SK-N-SH (cell line): Measurements from ENCODE around the gene GNG3. TPM values are rescaled to one million over a fixed set of nuclear protein-coding genes. Genes with fewer than 3 reads are reported as not detected.
A peak's percentile ranks its signal among the peaks of the same experiment; 100 is the strongest.
"Not testable (repeated sequence)": the region's sequence is repeated elsewhere in the genome, so short reads cannot be mapped to it uniquely, and the experiment has no call there.

Experiments used
- CTCF ChIA-PET: fragments of 300-600, 350-600 bp; formaldehyde crosslinking; extraction: SDS; loops from one replicate; lab custom pipeline; 2021; lab: Yijun Ruan, JAX
- POLR2A ChIA-PET: fragments of 350-600 bp; sonication (Branson Sonifier 250); formaldehyde crosslinking; extraction: SDS; loops from one replicate; lab custom pipeline; 2020; ENCODE audit warnings: antibody characterized with exemption, inconsistent platforms; lab: Yijun Ruan, JAX
- DNase-seq: peaks from one replicate; pipeline ENCODE4 v3.0.0; 2012
- H2AFZ ChIP-seq: fragments of 200-600 bp; sonication (generic); 2 replicates; pipeline ENCODE4 v1.8.1; 2016; ENCODE audit warnings: antibody characterized with exemption, mild to moderate bottlenecking, low read depth
- H3F3A ChIP-seq: fragments of 200-600 bp; sonication (generic); replicated peaks from 2 replicates; pipeline ENCODE3; 2016; ENCODE audit warnings: antibody characterized with exemption, mild to moderate bottlenecking; ENCODE audit not compliant: insufficient read depth
- H3K27ac ChIP-seq, 2 experiments: fragments of 200-500 bp in 1 of 2; fragments of 200-600 bp in 1 of 2; sonication (Bioruptor generic) in 1 of 2; sonication (generic), shearing (Covaris generic) in 1 of 2; 2 replicates each; pipeline versions ENCODE4 v1.5.1 to v1.6.1; 2014 to 2016; ENCODE audit warnings: low read depth in 2 of 2, inconsistent platforms in 1 of 2, low read length in 1 of 2, mild to moderate bottlenecking in 1 of 2, mixed read lengths in 1 of 2
- H3K27me3 ChIP-seq: fragments of 200-600 bp; sonication (generic), shearing (Covaris generic); 2 replicates; pipeline ENCODE4 v1.6.1; 2016; ENCODE audit warnings: mixed run types; ENCODE audit not compliant: insufficient read depth
- H3K36me3 ChIP-seq, 2 experiments: fragments of 200-500 bp in 1 of 2; fragments of 200-600 bp in 1 of 2; sonication (Bioruptor generic) in 1 of 2; sonication (generic) in 1 of 2; replicated peaks in 1 of 2; 2 replicates each; pipeline versions ENCODE3 to v1.5.1; 2014 to 2016; ENCODE audit warnings: low read length in 1 of 2, mild to moderate bottlenecking in 1 of 2; ENCODE audit not compliant: insufficient read depth in 2 of 2, control insufficient read depth in 1 of 2
- H3K4me1 ChIP-seq, 2 experiments: fragments of 200-500 bp in 1 of 2; fragments of 200-600 bp in 1 of 2; sonication (Bioruptor generic) in 1 of 2; sonication (generic), shearing (Covaris generic) in 1 of 2; 2 replicates each; pipeline versions ENCODE4 v1.5.1 to v1.6.1; 2014 to 2016; ENCODE audit warnings: low read depth in 1 of 2, low read length in 1 of 2, mixed run types in 1 of 2; ENCODE audit not compliant: insufficient read depth in 2 of 2, control insufficient read depth in 1 of 2
- H3K4me2 ChIP-seq: fragments of 200-600 bp; sonication (generic), shearing (Covaris generic); 2 replicates; pipeline ENCODE4 v1.6.1; 2017; ENCODE audit warnings: mixed run types
- H3K4me3 ChIP-seq, 2 experiments: fragments of 200-500 bp in 1 of 2; fragments of 200-600 bp in 1 of 2; sonication (Bioruptor generic) in 1 of 2; sonication (generic), shearing (Covaris generic) in 1 of 2; 2 replicates each; pipeline versions ENCODE4 v1.5.1 to v1.8.1; 2014 to 2016; ENCODE audit warnings: low read depth in 2 of 2, inconsistent platforms in 1 of 2, low read length in 1 of 2, mild to moderate bottlenecking in 1 of 2, mixed read lengths in 1 of 2, moderate library complexity in 1 of 2
- H3K79me2 ChIP-seq: fragments of 200-600 bp; sonication (generic); 2 replicates; pipeline ENCODE4 v1.8.1; 2017; ENCODE audit warnings: mild to moderate bottlenecking; ENCODE audit not compliant: insufficient read depth
- H3K9ac ChIP-seq: fragments of 200-600 bp; sonication (generic); 2 replicates; pipeline ENCODE4 v1.6.1; 2017; ENCODE audit warnings: mixed run types
- H3K9me2 ChIP-seq: fragments of 200-600 bp; sonication (generic); 2 replicates; pipeline ENCODE4 v1.6.1; 2017; ENCODE audit warnings: mixed run types
- H3K9me3 ChIP-seq: fragments of 200-600 bp; sonication (generic); 2 replicates; pipeline ENCODE4 v1.6.1; 2017; ENCODE audit warnings: mixed run types, mild to moderate bottlenecking, moderate library complexity
- H4K20me1 ChIP-seq: fragments of 200-600 bp; sonication (generic); 2 replicates; pipeline ENCODE4 v1.6.1; 2017; ENCODE audit warnings: mild to moderate bottlenecking, mixed run types; ENCODE audit not compliant: insufficient read depth
- CHD2 ChIP-seq: fragments of 150-350 bp; IDR thresholded peaks from 2 replicates; pipeline ENCODE4 v1.6.1; 2018; ENCODE audit warnings: low read length; ENCODE audit not compliant: partially characterized antibody
- JUND ChIP-seq: IDR thresholded peaks from 2 replicates; pipeline ENCODE4 v1.4.0; 2012
- RAD21 ChIP-seq: IDR thresholded peaks from 2 replicates; pipeline ENCODE4 v1.6.1; 2012; ENCODE audit warnings: mild to moderate bottlenecking, low read length
- TAF1 ChIP-seq: IDR thresholded peaks from 2 replicates; pipeline ENCODE4 v1.6.1; 2012; ENCODE audit warnings: low read depth, mild to moderate bottlenecking, low read length, moderate library complexity, borderline replicate concordance
- WGBS: methylation state at CpG from one replicate; pipeline ENCODE4 v1.1.6; 2017; ENCODE audit warnings: low lambda C conversion rate; 5-methylcytosine and 5-hydroxymethylcytosine counted together
- polyA plus RNA-seq, 3 experiments: library from polyadenylated mRNA; depleted of rRNA; stranded (reverse); fragments of >200 nt; gene quantifications; 2 replicates each; pipeline ENCODE4 v1.2.3, GENCODE V29; 2012
- TF ChIP-seq, protein P1 (sequence below): fragments of 200-600 bp; sonication (generic); IDR thresholded peaks from 2 replicates; pipeline ENCODE4 v1.6.1; 2017; ENCODE audit warnings: antibody characterized with exemption, mild to moderate bottlenecking, moderate library complexity
- TF ChIP-seq, protein P2 (sequence below): IDR thresholded peaks from 2 replicates; pipeline ENCODE4; 2012
- TF ChIP-seq, protein P3 (sequence below): IDR thresholded peaks from 2 replicates; pipeline ENCODE4 v1.4.0; 2012; ENCODE audit warnings: low read depth, borderline replicate concordance
- TF ChIP-seq, protein P4 (sequence below): IDR thresholded peaks from 2 replicates; pipeline ENCODE4 v1.4.0; 2012; ENCODE audit warnings: low read depth

GNG3 gene
- polyA plus RNA-seq, 1 of the 3 experiments (the other 2 are of a cell fraction), result 0.16 TPM

DNA sequence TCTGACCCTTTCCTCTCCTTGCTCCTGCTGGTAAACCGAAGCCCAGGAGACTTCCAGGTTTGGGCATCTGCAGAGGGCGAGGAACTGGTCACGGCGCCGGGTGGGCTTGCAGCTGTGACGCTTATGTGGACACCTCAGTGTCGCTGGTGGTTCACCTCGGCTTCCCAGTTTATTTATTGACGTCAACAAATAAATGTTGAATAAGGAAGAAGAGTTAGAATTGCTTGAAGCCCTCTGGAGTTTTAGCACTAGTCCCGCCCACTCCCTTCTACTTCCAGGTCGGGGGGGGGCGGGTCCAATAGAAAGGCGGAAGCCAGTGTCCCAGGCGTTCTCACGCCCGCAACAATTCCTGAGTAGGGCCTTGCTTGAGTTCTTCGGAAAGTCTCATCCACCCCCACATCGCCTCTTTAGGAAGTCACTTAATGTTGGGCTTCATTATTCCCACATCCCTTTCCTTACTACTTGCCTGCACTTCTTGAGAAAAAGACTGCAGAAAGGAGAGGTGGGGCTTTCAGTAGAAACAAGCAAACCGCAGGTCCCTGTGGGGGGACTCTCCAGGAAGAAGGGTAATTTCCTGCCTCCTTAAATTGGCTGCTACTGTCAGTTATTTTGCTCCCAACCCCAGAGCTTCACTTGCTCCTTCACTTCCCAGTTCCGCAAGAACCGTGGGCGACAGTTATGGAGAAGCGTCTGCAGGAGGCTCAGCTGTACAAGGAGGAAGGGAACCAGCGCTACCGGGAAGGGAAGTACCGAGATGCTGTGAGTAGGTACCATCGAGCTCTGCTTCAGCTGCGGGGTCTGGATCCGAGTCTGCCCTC is 20.9 kb downstream of the GNG3 start, which contains the start of gene TTC9C (continued):
- TF ChIP-seq, protein P1, sequence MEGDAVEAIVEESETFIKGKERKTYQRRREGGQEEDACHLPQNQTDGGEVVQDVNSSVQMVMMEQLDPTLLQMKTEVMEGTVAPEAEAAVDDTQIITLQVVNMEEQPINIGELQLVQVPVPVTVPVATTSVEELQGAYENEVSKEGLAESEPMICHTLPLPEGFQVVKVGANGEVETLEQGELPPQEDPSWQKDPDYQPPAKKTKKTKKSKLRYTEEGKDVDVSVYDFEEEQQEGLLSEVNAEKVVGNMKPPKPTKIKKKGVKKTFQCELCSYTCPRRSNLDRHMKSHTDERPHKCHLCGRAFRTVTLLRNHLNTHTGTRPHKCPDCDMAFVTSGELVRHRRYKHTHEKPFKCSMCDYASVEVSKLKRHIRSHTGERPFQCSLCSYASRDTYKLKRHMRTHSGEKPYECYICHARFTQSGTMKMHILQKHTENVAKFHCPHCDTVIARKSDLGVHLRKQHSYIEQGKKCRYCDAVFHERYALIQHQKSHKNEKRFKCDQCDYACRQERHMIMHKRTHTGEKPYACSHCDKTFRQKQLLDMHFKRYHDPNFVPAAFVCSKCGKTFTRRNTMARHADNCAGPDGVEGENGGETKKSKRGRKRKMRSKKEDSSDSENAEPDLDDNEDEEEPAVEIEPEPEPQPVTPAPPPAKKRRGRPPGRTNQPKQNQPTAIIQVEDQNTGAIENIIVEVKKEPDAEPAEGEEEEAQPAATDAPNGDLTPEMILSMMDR, result no peak
- TF ChIP-seq TAF1, result peak; percentile 55; the same call in 1 of the 2 replicates
- TF ChIP-seq, all 33 proteins: peak for 8

DNA sequence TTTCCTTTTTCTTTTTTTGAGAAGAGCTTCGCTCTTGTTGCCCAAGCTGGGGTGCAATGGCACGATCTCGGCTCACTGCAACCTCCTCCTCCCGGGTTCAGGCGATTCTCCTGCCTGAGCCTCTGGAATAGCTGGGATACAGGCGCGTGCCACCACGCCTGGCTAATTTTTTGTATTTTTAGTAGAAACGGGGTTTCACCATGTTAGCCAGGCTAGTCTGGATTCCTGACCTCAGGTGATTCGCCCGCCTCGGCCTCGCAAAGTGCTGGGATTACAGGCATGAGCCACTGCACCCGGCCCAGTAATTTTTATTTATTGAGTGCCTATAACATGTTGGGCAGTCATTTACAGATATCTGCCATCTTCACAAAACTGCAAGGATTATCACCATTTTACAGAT is 22.6 kb downstream of the GNG3 start:
- Histone ChIP-seq H4K20me1 (peaks cover 16% of the 10 kb centered on the region), H3K79me2 (peaks cover 83% of the 10 kb centered on the region), H3K4me2 (peak overlapping the region; percentile 93), H3K27ac (peak overlapping the region in 1 of 2 experiments; percentile 99; a peak in 2 of 4 replicates), H3K4me3 (peak overlapping the region; percentile 65 to 92), H3K9ac (peak overlapping the region; percentile 60; the same call in 1 of the 2 replicates), H3F3A (peaks cover 32% of the 10 kb centered on the region), H3K36me3 (peaks cover 8 to 23% of the 10 kb centered on the region in 2 experiments)
- H3K4me1 ChIP-seq, H3K27me3 ChIP-seq, DNase-seq, H2AFZ ChIP-seq, H3K9me2 ChIP-seq, H3K9me3 ChIP-seq: not testable (repeated sequence)
- 67% methylated on average over 14 of the region's 14 CpGs for WGBS
- ChIA-PET CTCF (interaction anchor here (1.2 to 3.9 kb wide), 5 partner anchors 24 to 57 kb away, joined by 3 to 14 read pairs (median 4); partner anchors contain the start of genes TMEM179B and ZBTB3), POLR2A (interaction anchor here (0.6 to 4.1 kb wide), 7 partner anchors 23 to 124 kb away, joined by 3 to 33 read pairs (median 5); partner anchors contain the start of genes BSCL2, LBHD1, TMEM179B and UQCC3)

DNA sequence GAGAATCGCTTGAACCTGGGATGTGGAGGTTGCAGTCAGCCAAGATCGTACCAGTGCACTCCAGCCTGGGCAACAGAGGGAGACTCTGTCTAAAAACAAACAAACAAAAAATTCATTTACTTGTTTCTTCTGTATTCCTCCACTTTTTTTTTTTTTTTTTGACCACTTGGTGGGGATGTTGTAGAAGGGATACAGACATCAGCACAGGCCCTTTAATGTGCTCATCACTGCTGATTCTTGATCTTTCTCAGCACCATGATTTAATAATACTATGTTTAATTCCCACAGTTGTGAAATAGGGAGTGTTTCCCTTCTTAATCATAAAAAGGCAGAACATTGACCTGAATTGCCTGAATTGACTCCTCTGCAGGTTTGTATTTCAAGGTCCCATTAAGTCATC is 25.4 kb downstream of the GNG3 start:
- H3K27me3 ChIP-seq, result no peaks in the 10 kb centered on the region
- peaks cover 33% of the 10 kb centered on the region for H3F3A ChIP-seq
- H2AFZ ChIP-seq, result no peak overlapping the region
- H3K4me1 ChIP-seq, result peaks cover 3 to 6% of the 10 kb centered on the region in 2 experiments; a peak in 2 of 4 replicates
- H3K4me3 ChIP-seq, result no peak overlapping the region
- no peak overlapping the region for H3K4me2 ChIP-seq
- H4K20me1 ChIP-seq, result no peaks in the 10 kb centered on the region
- no peaks in the 10 kb centered on the region for H3K9me3 ChIP-seq
- no peak for DNase-seq
- CTCF ChIA-PET, result interaction anchor here (3.9 kb wide), 1 partner anchor 37 kb away, joined by 14 read pairs; no protein-coding TSS in a partner anchor
- peaks cover 12 to 30% of the 10 kb centered on the region in 2 experiments for H3K36me3 ChIP-seq
- H3K27ac ChIP-seq, result no peak overlapping the region
- H3K9ac ChIP-seq, result no peak overlapping the region
- no peaks in the 10 kb centered on the region for H3K9me2 ChIP-seq
- 80% methylated on average over 2 of the region's 2 CpGs for WGBS
- POLR2A ChIA-PET, result interaction anchor here (0.7 kb wide), 1 partner anchor 25 kb away, joined by 3 read pairs; no protein-coding TSS in a partner anchor
- peaks cover 71% of the 10 kb centered on the region for H3K79me2 ChIP-seq
- TF ChIP-seq, protein P1, result peak; percentile 47
- TF ChIP-seq, protein P2, sequence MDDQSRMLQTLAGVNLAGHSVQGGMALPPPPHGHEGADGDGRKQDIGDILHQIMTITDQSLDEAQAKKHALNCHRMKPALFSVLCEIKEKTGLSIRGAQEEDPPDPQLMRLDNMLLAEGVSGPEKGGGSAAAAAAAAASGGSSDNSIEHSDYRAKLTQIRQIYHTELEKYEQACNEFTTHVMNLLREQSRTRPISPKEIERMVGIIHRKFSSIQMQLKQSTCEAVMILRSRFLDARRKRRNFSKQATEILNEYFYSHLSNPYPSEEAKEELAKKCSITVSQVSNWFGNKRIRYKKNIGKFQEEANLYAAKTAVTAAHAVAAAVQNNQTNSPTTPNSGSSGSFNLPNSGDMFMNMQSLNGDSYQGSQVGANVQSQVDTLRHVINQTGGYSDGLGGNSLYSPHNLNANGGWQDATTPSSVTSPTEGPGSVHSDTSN, result no peak
- TF ChIP-seq JUND, result no peak
- no peak for TF ChIP-seq TAF1
- TF ChIP-seq, protein P3, sequence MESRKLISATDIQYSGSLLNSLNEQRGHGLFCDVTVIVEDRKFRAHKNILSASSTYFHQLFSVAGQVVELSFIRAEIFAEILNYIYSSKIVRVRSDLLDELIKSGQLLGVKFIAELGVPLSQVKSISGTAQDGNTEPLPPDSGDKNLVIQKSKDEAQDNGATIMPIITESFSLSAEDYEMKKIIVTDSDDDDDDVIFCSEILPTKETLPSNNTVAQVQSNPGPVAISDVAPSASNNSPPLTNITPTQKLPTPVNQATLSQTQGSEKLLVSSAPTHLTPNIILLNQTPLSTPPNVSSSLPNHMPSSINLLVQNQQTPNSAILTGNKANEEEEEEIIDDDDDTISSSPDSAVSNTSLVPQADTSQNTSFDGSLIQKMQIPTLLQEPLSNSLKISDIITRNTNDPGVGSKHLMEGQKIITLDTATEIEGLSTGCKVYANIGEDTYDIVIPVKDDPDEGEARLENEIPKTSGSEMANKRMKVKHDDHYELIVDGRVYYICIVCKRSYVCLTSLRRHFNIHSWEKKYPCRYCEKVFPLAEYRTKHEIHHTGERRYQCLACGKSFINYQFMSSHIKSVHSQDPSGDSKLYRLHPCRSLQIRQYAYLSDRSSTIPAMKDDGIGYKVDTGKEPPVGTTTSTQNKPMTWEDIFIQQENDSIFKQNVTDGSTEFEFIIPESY, result no peak
- TF ChIP-seq RAD21, result peak; percentile 60
- no peak for TF ChIP-seq CHD2
- TF ChIP-seq, protein P4, sequence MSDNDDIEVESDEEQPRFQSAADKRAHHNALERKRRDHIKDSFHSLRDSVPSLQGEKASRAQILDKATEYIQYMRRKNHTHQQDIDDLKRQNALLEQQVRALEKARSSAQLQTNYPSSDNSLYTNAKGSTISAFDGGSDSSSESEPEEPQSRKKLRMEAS, result no peak
- TF ChIP-seq, all 33 proteins: peak for 2
